ENCODE data around the gene OLFML2A.

Gene OLFML2A

GRCh38 chr9:124812441-124812876 is 35.5 kb downstream of the OLFML2A start (continued):
- TF ChIP-seq ZBTB44 (tag by site-specific recombination; IDR thresholded peaks at IDR 0.05) = no peak
- TF ChIP-seq ZNF561 (tag by site-specific recombination; IDR thresholded peaks at IDR 0.05; ENCODE audit: borderline replicate concordance) = peak; percentile 72; the same call in 1 of the 2 replicates
- no peak for TF ChIP-seq GLI4 (tag by site-specific recombination; IDR thresholded peaks at IDR 0.05)
- no peak for TF ChIP-seq ZNF416 (tag by site-specific recombination; IDR thresholded peaks at IDR 0.05)
- TF ChIP-seq ZNF423 (tag by site-specific recombination; IDR thresholded peaks at IDR 0.05) = peak; percentile 58; the same call in 1 of the 2 replicates
- no peak for TF ChIP-seq SCRT2 (tag by site-specific recombination; IDR thresholded peaks at IDR 0.05)
- TF ChIP-seq ZNF266 (tag by site-specific recombination; IDR thresholded peaks at IDR 0.05; ENCODE audit: low read depth) = no peak
- TF ChIP-seq PBX3 (CRISPR knock-in tag; IDR thresholded peaks at IDR 0.05) = no peak
- TF ChIP-seq ZFHX2 (tag by site-specific recombination; conservative IDR thresholded peaks at IDR 0.05) = peak; percentile 31; the same call in 1 of the 2 replicates
- no peak for TF ChIP-seq GLI2 (tag by site-specific recombination; IDR thresholded peaks at IDR 0.05; ENCODE audit: borderline replicate concordance, low read depth)
- no peak for TF ChIP-seq ZFP3 (tag by site-specific recombination; IDR thresholded peaks at IDR 0.05; ENCODE audit: low read depth)
- TF ChIP-seq HIC1 (tag by site-specific recombination; IDR thresholded peaks at IDR 0.05) = peak; percentile 48; the same call in 1 of the 2 replicates
- no peak for TF ChIP-seq ZSCAN16 (tag by site-specific recombination; IDR thresholded peaks at IDR 0.05)
- TF ChIP-seq PATZ1 (tag by site-specific recombination; IDR thresholded peaks at IDR 0.05) = peak; percentile 87
- peak; percentile 88 for TF ChIP-seq GLIS1 (tag by site-specific recombination; IDR thresholded peaks at IDR 0.05)
- TF ChIP-seq AEBP2 (tag by site-specific recombination; IDR thresholded peaks at IDR 0.05; ENCODE audit: borderline replicate concordance) = no peak
- TF ChIP-seq ZNF184 (tag by site-specific recombination; IDR thresholded peaks at IDR 0.05) = 0 out of 2 replicates have a peak, but pooled peaks have one; percentile 29
- TF ChIP-seq ZNF114 (tag by site-specific recombination; IDR thresholded peaks at IDR 0.05) = no peak
- TF ChIP-seq MEIS1 (CRISPR knock-in tag; IDR thresholded peaks at IDR 0.05; ENCODE audit: borderline replicate concordance) = no peak
- no peak for TF ChIP-seq ZNF18 (tag by site-specific recombination; IDR thresholded peaks at IDR 0.05)
- TF ChIP-seq ZNF791 (tag by site-specific recombination; IDR thresholded peaks at IDR 0.05) = no peak
- no peak for TF ChIP-seq ZSCAN5A (tag by site-specific recombination; IDR thresholded peaks at IDR 0.05)
- no peak for TF ChIP-seq OVOL3 (tag by site-specific recombination; IDR thresholded peaks at IDR 0.05)
- TF ChIP-seq ZNF138 (tag by site-specific recombination; IDR thresholded peaks at IDR 0.05; ENCODE audit: borderline replicate concordance) = no peak
- TF ChIP-seq ZNF24 (tag by site-specific recombination; IDR thresholded peaks at IDR 0.05) = 0 out of 2 replicates have a peak, but pooled peaks have one; percentile 40
- TF ChIP-seq BCL11B (tag by site-specific recombination; IDR thresholded peaks at IDR 0.05; ENCODE audit: low read depth) = no peak
- TF ChIP-seq ZNF26 (tag by site-specific recombination; IDR thresholded peaks at IDR 0.05) = no peak

Data from HEK293 (cell line).